GM18907 (cell line): ENCODE results near the gene ZFAND2A.
"Not testable (repeated sequence)": the region's sequence is repeated elsewhere in the genome, so short reads cannot be mapped to it uniquely, and the experiment has no call there.

Experiments
- ATAC-seq: cut with Tn5 transposase; IDR thresholded peaks from one replicate; pipeline ENCODE4 v1.9.1; 2021; ENCODE audit warnings: mild to moderate bottlenecking, moderate library complexity; ENCODE audit not compliant: unreplicated experiment

The ZFAND2A gene, protein sequence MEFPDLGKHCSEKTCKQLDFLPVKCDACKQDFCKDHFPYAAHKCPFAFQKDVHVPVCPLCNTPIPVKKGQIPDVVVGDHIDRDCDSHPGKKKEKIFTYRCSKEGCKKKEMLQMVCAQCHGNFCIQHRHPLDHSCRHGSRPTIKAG

GRCh38 chr7:1159891-1160669, at the start of gene ZFAND2A:
Gene ZFAND2A (minus strand): TSS chr7:1160196. CDS start chr7:1158212, 1,984 bp downstream.
- ATAC-seq: peak; percentile 89

DNA sequence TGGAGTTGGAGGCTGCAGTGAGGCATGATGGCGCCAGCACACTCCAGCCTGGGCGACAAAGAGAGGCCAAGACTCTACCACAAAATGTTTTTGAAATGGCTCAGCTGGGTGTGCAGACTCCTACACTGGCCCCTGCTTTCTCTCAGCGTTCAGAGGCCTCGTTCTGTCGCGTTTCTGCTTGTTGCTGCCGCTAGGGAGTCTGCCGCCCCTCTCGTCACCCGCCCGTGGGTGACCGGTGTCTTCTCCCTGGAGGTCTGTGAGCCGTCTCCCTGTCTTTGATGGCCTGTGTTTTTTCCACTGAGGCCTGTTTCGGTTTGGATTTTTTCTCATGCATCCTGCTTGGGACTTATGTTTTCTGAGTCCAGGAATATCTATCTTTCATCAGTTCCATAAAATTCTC, 49.1 kb upstream of the ZFAND2A start:
- no peak for ATAC-seq

- ATAC-seq: not testable (repeated sequence)
Measured at GRCh38 chr7:1205742-1206141, 45.7 kb upstream of the ZFAND2A start.

GRCh38 chr7:1204460-1205140, 44.6 kb upstream of the ZFAND2A start:
- no peak for ATAC-seq

GRCh38 chr7:1202914-1203313, 42.9 kb upstream of the ZFAND2A start:
- not testable (repeated sequence) for ATAC-seq

DNA sequence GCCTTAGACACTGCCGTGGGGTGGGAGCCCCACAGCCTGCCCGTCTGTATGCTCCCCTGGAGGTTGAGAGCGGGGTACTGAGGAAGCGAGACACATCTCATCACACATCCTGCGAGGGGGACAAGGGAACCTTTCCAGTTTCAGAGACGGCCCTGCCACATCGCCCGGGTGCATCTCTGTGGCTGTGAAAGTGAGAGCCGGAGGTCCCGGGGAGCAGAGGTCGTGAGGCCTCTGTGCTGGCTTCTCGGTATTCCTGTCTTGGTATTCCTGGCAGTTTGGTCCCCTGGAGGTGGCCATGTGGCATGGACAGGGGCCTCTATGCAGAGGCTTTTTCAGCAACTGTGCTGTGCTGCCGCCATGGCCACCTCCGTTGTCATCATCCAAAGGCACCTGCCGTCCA, 41.9 kb upstream of the ZFAND2A start:
- no peak for ATAC-seq

GRCh38 chr7:1200045-1200444, 40.0 kb upstream of the ZFAND2A start:
- no peak for ATAC-seq

GRCh38 chr7:1197997-1198625, 38.1 kb upstream of the ZFAND2A start:
- ATAC-seq: no peak

DNA sequence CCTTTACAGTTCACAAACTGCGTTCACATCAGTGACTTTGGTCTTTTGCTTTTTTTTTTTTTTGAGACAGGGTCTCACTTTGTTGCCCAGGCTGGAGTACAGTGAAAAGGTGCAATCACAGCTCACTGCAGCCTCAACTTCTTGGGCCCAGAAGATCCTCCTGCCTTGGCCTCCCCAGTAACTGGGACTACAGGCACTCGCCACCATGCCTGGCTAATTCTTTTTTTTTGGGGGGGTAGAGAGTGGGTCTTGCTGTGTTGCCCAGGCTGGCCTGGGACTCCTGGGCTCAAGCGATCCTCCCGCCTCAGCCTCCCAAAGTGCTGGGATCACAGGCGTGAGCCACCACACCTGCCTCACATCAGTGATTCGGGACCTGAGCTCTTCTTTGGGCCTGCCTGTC, 37.0 kb upstream of the ZFAND2A start:
- no peak for ATAC-seq

- not testable (repeated sequence) for ATAC-seq
Measured at GRCh38 chr7:1196441-1196840, 36.4 kb upstream of the ZFAND2A start.

DNA sequence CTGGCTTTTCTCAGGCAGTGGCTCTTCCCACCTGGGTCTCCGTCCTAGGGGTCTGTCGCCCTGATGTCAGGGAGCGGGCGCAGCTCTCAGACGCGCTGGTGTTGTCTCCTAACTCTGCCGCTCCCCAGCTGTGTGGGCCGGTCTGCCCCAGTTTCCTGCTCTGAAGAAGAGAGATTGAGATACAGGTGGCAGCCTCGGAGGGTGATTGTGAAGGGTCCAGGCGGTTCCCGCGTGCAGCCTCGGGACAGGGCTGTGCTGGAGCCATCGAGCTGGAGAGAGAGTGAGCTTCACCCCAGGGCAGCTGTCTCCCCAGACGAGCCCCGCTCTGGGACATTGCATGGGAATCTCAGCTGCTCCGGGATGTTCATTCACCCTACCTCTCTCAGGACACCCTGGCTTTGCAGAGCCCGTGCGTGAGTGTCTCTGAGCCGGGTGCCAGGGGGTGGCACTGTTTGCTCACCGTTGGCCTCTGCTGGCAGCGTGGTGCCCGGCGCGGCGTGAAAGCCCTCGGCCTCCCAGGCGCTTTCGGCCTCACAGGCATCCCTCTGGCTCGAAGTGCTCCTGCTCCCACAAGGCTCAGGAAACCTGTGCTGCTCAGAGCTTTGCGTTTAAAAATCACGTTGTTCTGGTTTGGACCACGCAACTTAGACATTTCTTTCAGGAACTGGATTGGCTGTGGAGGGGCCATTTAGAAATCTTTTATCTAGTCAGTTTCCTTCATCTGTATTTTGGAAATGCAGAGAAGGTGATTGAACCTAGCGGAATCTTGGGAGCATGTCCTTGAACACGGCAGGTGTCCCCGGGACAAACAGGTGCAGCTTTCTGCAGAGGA, 33.8 kb upstream of the ZFAND2A start:
- ATAC-seq: no peak

DNA sequence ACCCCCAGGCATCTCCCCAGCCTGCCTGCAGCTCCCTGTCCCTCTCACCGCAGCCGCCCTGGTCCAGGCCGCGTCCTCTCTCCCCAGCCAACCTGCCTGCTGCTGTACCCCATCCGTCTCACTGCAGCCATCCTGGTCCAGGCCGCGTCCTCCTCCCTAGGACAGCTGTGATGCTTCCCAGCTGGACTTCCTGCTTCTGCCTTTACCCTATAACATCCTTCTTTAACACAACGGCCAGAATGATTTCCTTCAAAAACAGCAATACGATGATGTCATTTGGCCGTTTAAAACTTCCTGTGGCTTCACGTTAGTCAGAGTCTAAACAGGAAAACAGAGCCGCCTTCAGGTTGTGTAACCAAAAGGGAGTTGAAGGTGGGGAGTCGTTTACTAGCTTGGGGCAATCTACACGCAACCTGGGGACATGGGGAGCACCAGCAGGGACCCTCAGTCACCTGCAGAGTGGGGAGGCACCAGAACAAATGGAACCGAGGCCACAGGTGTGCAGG, 32.2 kb upstream of the ZFAND2A start:
- ATAC-seq: no peak

DNA sequence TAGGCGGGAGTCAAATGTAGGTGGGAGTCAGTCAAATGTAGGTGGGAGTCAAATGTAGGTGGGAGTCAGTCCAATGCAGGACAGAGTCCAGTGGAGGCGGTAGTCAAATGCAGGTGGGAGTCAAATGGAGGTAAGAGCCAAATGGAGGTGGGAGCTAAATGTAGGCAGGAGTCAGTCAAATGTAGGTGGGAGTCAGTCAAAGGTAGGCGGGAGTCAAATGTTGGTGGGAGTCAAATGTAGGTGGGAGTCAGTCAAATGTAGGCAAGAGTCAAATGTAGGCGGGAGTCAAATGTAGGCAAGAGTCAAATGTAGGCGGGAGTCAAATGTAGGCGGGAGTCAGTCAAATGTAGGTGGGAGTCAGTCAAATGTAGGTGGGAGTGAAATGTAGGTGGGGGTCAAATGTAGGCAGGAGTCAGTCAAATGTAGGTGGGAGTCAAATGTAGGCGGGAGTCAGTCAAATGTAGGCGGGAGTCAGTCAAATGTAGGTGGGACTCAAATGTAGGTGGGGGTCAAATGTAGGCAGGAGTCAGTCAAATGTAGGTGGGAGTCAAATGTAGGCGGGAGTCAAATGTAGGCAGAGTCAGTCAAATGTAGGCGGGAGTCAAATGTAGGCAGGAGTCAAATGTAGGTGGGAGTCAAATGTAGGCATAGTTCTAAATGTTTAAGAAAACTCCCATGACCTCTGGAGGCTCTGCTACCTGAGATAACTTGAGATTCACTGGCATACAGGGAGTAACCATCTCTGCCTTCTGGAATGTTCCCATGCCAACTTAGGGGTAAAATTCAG, 30.2 kb upstream of the ZFAND2A start:
- no peak for ATAC-seq

DNA sequence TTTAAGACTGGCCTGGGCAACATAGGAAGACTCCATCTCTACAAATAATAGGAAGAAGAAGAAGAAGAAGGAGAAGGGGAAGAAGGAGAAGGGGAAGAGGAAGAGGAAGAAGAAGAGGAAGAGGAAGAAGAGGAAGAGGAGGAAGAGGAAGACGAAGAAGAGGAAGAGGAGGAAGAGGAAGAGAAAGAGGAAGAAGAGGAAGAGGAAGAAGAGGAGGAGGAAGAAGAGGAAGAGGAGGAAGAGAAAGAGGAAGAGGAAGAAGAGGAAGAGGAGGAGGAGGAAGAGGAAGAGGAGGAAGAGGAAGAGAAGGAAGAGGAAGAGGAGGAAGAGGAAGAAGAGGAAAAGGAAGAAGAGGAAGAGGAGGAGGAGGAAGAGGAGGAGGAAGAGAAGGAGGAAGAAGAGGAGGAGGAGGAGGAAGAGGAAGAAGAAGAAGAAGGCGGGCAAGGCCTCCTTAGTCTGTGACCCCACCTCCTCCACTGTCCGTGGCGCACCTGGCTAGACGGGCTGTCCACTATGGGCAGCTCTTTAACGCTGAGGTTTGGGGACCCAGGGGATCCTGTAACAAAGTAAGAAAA, 28.8 kb upstream of the ZFAND2A start:
- ATAC-seq: no peak

GRCh38 chr7:1187127-1187526, 27.1 kb upstream of the ZFAND2A start:
- no peak for ATAC-seq

DNA sequence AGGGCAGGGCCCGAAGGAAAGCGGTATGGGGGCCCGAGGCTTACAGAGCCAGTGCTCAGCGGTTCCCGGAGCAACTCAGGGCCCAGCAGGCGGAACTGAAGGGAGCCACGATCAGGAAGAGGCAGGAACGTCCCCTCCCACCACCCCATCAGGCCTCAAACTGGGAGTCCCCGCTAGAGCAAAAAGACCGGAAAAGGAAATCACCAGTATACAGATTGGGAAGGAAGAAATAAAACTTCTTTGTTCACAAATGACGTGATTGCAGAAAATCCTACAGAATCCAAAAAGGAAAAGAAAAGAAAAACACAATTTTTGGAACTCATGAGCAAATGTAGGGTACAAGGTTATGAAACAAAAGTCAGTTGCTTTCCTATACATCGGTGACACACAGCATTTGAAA, 21.6 kb upstream of the ZFAND2A start:
- no peak for ATAC-seq

DNA sequence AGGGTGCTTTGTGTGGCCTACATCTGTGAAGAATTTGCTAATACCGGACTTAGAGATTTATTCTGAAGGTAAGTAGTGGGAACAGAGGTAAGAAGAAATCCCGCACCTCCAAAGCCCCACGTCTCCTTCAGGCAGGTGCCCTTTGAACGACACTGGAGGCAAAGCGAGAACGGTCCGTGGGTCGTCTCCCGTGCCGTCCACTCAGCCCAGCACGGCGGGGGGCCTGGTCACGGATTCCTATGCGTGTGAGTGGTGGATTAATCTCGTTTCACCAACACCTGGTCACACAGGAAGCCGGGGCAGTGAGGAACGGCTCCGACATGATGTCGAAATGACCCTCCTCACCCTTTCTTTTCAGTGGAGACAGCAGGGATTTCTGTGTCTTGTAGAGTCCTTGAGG, 21.0 kb upstream of the ZFAND2A start:
- no peak for ATAC-seq

DNA sequence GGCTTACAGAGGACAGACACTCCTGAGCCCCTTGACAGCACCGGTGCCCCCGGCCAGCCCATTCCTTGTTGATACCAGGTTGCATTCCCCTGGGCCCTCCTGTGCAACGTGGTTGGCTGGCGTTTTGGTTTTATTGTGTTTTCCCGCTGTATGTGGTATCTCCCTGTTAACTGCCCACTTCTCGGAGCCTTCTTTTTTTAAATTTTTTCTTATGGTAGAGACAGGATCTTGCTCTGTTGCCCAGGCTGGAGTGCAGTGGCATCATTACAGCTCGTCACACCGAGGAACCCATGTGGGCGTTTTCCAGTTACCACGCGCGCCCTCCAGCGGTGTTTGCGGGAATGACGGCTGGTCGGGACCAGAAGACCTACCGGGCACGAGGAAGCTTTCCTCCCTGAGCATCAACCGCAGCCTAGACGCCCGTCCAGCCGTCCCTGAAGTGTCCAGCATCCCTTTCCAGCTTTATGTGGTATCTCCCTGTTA, 16.9 kb upstream of the ZFAND2A start:
- ATAC-seq: no peak
